Muscle layer of colon (tissue), 2 donors: ENCODE data around the gene GRIN3A.

Source experiments
- H3K27ac ChIP-seq: one replicate; pipeline ENCODE4 v1.7.0; 2013; ENCODE audit warnings: low read depth, mild to moderate bottlenecking, low read length, moderate library complexity
- H3K27me3 ChIP-seq, 2 donors: one replicate each; pipeline ENCODE4 v1.7.0; 2013; ENCODE audit warnings: low read length in 2 of 2, mild to moderate bottlenecking in 2 of 2; ENCODE audit not compliant: insufficient read depth in 2 of 2, control insufficient read depth in 1 of 2
- H3K36me3 ChIP-seq: one replicate; pipeline ENCODE4 v1.7.0; 2013; ENCODE audit warnings: mild to moderate bottlenecking, low read length; ENCODE audit not compliant: insufficient read depth
- H3K4me1 ChIP-seq: one replicate; pipeline ENCODE4 v1.7.0; 2013; ENCODE audit warnings: mild to moderate bottlenecking, low read length; ENCODE audit not compliant: insufficient read depth
- H3K4me3 ChIP-seq, 2 donors: one replicate each; pipeline ENCODE4 v1.7.0; 2013; ENCODE audit warnings: low read length in 2 of 2, low read depth in 1 of 2, mild to moderate bottlenecking in 1 of 2, moderate library complexity in 1 of 2
- H3K9ac ChIP-seq: one replicate; pipeline ENCODE4 v1.7.0; 2013; ENCODE audit warnings: low read length
- H3K9me3 ChIP-seq: one replicate; pipeline ENCODE4 v1.7.0; 2013; ENCODE audit warnings: mild to moderate bottlenecking, low read length
- donor health status: abdominal sarcoma.
- donor health status: Adenocarcinoma of cecum.

GRIN3A gene

DNA sequence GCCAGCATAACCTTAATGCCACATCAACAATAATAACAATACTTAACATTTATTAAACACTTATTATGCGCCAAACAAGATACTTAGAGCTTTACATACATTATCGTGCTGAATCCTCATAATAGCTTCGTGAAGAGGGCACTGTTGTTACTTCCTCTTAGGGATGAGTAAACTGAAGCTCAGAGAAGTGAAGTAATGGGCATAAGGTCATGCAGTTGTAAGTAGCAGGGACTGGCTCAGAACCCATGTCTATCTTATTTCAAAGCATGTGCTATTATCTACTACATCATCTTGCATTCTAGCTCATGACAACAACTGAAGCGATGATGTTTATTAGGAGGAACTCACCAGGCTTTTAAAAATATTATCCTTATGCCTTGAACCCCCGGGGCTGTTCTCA, 108.8 kb downstream of the GRIN3A start:
- no peak overlapping the region for H3K27ac ChIP-seq
- H3K27me3 ChIP-seq: no peaks in the 10 kb centered on the region
- no peak overlapping the region for H3K4me3 ChIP-seq
- no peaks in the 10 kb centered on the region for H3K36me3 ChIP-seq
- H3K4me1 ChIP-seq: no peaks in the 10 kb centered on the region
- H3K9me3 ChIP-seq: no peaks in the 10 kb centered on the region
- H3K9ac ChIP-seq: no peak overlapping the region

DNA sequence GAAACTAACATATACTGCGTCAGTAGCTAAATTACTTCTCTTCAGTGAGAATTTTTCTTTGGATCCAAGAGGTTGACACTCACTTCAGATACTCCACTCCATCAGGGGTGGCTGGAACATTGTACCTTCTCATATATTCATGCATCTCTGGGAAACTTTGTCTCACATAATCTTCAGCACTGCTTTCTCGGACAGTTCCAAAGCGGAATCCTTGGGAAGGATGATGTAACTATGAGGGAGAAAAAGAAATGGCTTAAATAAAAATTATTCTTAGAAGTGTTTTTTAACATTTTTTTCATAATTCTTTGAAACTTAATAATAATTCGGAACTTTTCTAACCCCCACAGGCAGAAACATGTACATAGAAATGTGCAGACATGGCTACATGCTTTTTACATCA, 110.3 kb downstream of the GRIN3A start:
- H3K36me3 ChIP-seq: no peaks in the 10 kb centered on the region
- H3K4me1 ChIP-seq: no peaks in the 10 kb centered on the region

DNA sequence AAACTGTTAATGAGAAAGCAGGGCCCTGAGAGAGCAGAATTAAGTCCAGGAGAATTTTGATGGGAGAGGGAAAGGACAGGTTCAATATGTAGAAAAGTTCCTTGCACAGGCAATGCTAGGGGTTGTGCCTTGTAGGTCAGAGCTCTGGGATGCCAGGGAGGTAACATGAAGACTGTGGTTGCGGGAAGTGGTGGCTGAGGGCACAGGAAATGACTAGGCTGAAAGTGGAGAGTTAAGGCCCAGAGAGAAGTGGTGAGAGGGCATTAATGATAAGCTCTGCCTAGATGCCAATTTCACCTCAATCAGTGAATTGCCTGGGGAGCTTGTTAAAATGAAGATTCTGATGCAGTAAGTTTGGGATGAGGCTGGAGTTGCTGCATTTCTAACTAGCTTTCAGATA, 112.2 kb downstream of the GRIN3A start:
- Histone ChIP-seq H3K27me3 (no peaks in the 10 kb centered on the region), H3K27ac (no peak overlapping the region), H3K36me3 (no peaks in the 10 kb centered on the region), H3K9me3 (no peaks in the 10 kb centered on the region), H3K9ac (no peak overlapping the region), H3K4me3 (no peak overlapping the region), H3K4me1 (no peaks in the 10 kb centered on the region)

More for the DNA sequence above, 110.3 kb downstream of the GRIN3A start:
- Histone ChIP-seq H3K27ac (no peak overlapping the region), H3K27me3 (no peaks in the 10 kb centered on the region), H3K9ac (no peak overlapping the region), H3K9me3 (no peaks in the 10 kb centered on the region), H3K4me3 (no peak overlapping the region)

DNA sequence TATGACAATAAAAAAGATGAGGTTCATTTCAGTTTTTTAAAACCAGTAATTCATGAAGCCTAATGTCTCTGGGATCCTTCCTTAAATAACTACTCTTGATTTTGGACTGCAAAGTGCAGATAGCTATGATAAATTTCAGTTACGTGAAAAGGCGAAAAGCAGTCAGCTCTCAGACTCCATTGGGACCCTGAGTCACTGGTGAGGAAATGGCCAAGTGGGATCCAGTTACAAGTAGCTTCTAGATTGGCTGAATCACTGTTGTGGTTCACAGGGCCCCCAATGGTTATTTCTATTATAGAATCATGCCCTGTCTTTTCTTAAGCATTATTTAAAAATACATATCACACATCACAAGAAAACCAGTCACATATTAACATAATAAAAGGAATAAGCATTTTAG, 112.6 kb downstream of the GRIN3A start:
- Histone ChIP-seq H3K9ac (no peak overlapping the region), H3K36me3 (no peaks in the 10 kb centered on the region), H3K4me1 (no peaks in the 10 kb centered on the region), H3K27ac (no peak overlapping the region), H3K9me3 (no peaks in the 10 kb centered on the region), H3K27me3 (no peaks in the 10 kb centered on the region), H3K4me3 (no peak overlapping the region)

DNA sequence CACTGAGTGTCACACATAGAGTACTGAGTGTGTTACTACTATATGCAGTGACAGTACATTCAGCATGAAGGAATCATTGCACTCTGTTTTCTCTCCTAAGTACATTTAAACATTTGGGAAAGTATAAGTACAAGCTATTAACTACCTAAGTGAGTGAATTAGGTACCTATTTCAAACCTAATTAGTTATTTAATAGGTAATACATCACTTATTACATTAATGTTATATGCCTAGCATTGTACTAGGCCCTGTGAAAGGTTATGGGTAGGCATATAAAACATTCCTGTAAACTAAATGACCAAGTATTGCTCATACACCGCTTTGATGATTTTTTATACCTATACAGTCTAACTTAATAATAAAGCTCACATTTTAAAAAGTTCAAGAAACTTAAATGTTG, 118.0 kb downstream of the GRIN3A start:
- Histone ChIP-seq H3K4me1 (no peaks in the 10 kb centered on the region), H3K9me3 (no peaks in the 10 kb centered on the region), H3K4me3 (no peak overlapping the region), H3K27ac (no peak overlapping the region), H3K27me3 (no peaks in the 10 kb centered on the region), H3K9ac (no peak overlapping the region), H3K36me3 (no peaks in the 10 kb centered on the region)

DNA sequence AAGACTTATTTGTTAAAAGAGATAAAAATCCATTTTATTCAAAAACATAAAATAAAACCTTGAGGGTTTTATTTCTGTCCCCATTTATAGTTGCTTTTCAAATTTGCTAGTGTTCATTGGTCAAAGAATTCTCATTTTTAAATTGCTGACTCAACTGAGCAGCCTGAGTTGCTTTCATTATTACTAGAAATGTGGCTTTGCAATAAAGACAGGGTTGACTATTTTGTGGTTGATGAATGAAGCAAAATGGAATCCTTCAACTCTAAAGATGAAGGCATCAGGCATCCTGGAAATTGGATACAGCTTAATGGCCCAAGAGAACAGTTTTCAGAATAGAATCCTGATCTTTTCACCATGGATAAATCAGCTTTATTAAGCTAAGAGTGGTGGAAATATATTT, 119.7 kb downstream of the GRIN3A start:
- no peak overlapping the region for H3K4me3 ChIP-seq

DNA sequence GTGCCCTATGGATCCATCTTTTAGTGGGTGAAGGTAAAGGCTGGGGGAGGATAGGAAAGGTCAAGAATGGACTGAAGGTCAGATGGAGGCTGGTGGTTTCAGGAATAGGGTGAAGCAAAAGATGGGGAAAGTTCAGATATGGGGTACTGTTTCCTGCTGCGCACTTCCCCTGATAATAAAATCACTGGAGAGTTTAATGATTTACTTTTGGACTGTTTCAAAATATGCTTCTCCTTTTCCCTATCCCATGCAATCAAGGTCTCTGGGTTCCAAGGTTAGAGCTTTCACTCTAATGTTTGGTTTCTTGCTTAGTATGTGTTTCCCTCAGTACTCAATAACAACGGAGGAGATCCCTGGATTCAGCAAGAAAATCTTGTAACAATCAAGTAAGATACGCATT, 132.9 kb downstream of the GRIN3A start:
- H3K9me3 ChIP-seq: no peaks in the 10 kb centered on the region
- no peak overlapping the region for H3K9ac ChIP-seq
- no peaks in the 10 kb centered on the region for H3K4me1 ChIP-seq
- no peak overlapping the region for H3K4me3 ChIP-seq
- H3K27ac ChIP-seq: no peak overlapping the region
- H3K36me3 ChIP-seq: no peaks in the 10 kb centered on the region
- H3K27me3 ChIP-seq: no peaks in the 10 kb centered on the region

More for the DNA sequence above, 119.7 kb downstream of the GRIN3A start:
- Histone ChIP-seq H3K27ac (no peak overlapping the region), H3K27me3 (no peaks in the 10 kb centered on the region), H3K4me1 (no peaks in the 10 kb centered on the region), H3K9me3 (no peaks in the 10 kb centered on the region), H3K36me3 (no peaks in the 10 kb centered on the region), H3K9ac (no peak overlapping the region)

DNA sequence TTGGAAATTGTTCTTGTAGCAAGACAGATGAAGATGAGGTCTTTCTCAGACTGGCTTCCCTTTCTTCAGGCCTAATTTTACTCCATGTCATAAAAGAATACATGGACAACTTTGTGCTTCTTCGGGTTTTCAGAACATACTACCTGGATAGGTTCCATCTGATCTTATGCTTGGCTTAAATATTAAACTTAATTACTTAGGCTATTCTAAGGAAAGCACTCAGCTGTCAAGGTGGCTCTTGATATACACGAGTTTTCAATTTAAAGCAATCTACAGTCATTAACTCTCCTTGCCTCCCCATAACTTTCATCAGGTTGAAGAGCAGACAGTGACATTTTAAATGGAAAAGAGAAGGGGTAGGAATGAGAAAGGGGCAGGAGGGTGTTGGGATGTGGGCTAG, 134.2 kb downstream of the GRIN3A start:
- Histone ChIP-seq H3K9me3 (no peaks in the 10 kb centered on the region), H3K4me1 (no peaks in the 10 kb centered on the region), H3K27me3 (no peaks in the 10 kb centered on the region), H3K36me3 (no peaks in the 10 kb centered on the region), H3K4me3 (no peak overlapping the region), H3K9ac (no peak overlapping the region), H3K27ac (no peak overlapping the region)

DNA sequence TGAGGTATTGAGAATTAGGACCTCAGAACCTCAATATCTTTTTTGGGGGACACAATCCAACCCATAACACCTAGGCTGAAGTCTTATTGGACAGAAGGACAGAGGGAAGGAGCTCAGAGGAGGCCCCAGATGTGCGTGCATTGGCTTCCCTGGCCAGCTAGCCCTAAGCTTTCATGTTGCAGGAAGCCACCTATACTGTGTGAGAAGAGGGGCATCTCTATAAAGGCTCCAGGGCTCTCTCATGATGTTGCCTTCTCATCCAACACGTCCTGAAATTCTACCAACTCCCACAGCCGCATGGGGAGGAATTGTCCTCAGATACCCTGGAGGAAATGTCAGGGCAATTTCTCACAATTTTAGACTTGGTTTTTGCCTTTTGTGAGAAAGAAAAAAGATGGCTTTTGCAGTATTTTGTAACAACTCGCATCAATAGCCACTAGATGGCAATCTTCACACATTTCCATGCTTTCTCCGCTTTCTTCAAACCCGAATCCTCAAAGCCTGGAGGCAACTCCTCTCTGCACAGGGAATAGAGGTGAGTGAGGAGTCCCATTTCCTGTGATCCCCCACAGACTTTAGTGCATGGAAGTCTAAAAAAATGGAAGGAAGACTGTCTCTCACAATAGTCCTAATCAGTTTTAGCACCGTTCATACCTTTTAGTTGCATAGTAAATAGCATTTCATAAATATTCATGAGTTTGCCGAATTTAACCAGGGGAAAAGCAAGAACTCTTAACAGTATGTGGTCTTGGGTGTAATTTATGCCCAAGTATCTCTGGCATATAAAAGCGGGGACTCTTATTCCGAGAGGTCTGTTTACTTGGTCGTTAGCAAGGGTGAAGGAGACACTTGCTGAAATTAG, 136.3 kb downstream of the GRIN3A start:
- no peak overlapping the region for H3K4me3 ChIP-seq
- H3K4me1 ChIP-seq: no peaks in the 10 kb centered on the region
- H3K9me3 ChIP-seq: no peaks in the 10 kb centered on the region
- no peak overlapping the region for H3K27ac ChIP-seq
- H3K9ac ChIP-seq: no peak overlapping the region
- H3K27me3 ChIP-seq: no peaks in the 10 kb centered on the region
- H3K36me3 ChIP-seq: no peaks in the 10 kb centered on the region

DNA sequence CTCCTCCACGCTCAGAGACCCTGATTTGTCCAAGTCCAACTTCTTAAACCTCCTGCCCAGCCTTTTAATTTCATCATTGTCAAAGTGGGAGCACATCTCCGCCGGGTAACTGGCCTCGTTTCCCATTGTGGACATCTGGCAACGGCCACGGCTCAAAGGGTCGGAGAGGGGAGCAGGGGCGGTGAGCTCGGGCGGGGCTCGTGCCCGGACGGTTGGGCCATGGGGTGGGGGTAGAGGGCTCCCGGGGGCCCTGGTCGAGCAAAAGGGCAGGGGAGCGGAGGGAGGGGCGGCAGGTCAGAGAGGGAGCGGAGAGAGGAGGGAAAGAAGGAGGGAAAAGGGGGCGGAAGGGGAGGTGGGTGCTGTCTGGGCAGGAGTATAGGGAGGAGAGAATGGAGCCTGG, 143.7 kb downstream of the GRIN3A start, which contains the start of gene PPP3R2:
Gene PPP3R2, minus strand, starts transcription at position 174 of the 400 bp plus-strand sequence. Its CDS starts 48 bp downstream, at position 126.
- Histone ChIP-seq H3K4me1 (no peaks in the 10 kb centered on the region), H3K9me3 (no peaks in the 10 kb centered on the region), H3K27me3 (no peaks in the 10 kb centered on the region), H3K36me3 (no peaks in the 10 kb centered on the region), H3K4me3 (no peak within 1 kb of the TSS), H3K9ac (no peak within 1 kb of the TSS), H3K27ac (no peak within 1 kb of the TSS)

DNA sequence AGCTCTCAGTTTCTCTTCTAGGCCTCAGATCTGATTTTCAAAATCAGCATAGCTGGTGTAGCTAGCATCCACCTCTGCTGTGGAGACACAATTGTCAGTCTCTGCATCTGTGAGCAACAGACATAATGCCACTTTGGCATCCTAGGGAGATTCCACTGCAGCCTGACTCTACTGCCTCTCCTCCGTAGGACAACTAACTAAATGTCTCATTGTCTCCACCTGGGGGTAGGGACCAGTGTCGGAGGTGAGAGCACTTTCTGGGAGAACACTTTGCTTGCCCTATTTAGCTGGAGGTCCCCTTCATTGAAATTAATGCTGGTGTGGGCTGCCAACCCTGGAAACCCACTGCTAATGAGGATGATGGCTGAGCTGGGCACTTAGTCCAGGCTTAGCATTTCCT, 145.1 kb downstream of the GRIN3A start:
- Histone ChIP-seq H3K27me3 (no peaks in the 10 kb centered on the region), H3K27ac (no peak overlapping the region), H3K36me3 (no peaks in the 10 kb centered on the region), H3K4me3 (no peak overlapping the region), H3K9ac (no peak overlapping the region), H3K4me1 (no peaks in the 10 kb centered on the region), H3K9me3 (no peaks in the 10 kb centered on the region)

DNA sequence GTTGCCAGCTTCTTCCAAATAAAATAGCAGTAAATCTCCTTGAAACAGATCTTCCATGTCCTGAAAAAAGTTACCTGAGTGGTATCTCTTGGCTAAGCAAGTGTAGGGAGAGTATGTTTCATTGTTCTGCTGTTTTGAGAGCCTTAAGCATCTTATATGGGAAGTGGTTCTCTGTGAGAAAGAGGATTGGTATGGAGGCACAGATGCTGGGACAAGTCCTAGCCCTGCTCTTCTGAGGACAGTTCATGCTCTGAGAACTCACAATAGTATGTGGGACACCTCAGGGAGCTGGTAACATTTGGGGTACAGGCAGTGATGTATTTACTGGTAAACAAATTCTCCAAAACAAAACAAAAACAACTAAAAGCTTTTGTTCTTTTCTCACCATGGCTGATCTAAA, 145.7 kb downstream of the GRIN3A start:
- Histone ChIP-seq H3K4me3 (no peak overlapping the region), H3K36me3 (no peaks in the 10 kb centered on the region), H3K27ac (no peak overlapping the region), H3K4me1 (no peaks in the 10 kb centered on the region), H3K9me3 (no peaks in the 10 kb centered on the region), H3K9ac (no peak overlapping the region), H3K27me3 (no peaks in the 10 kb centered on the region)
